GM21515 (cell line): Measurements from ENCODE around the gene CHRM3.

Experiments used
- ATAC-seq: cut with Tn5 transposase; IDR thresholded peaks from one replicate; pipeline ENCODE4 v1.9.1; 2021; ENCODE audit not compliant: unreplicated experiment

CHRM3 gene

GRCh38 chr1:239394107-239394506 lies 7.7 kb downstream of the CHRM3 start:
- no peak for ATAC-seq

- ATAC-seq = no peak
Observed at GRCh38 chr1:239413916-239414315, 27.5 kb downstream of the CHRM3 start.

- no peak for ATAC-seq
Observed at GRCh38 chr1:239417221-239417620, 30.9 kb downstream of the CHRM3 start.

- no peak for ATAC-seq
Observed at GRCh38 chr1:239417986-239418640, 31.7 kb downstream of the CHRM3 start.

GRCh38 chr1:239418681-239419080 lies 32.3 kb downstream of the CHRM3 start:
- ATAC-seq = no peak

- no peak for ATAC-seq
Observed at GRCh38 chr1:239421811-239422210, 35.4 kb downstream of the CHRM3 start.

- ATAC-seq = no peak
Observed at GRCh38 chr1:239422818-239423217, 36.5 kb downstream of the CHRM3 start.

- ATAC-seq = no peak
Observed at GRCh38 chr1:239426821-239427475, 40.6 kb downstream of the CHRM3 start.

- ATAC-seq = no peak
Observed at GRCh38 chr1:239427712-239428111, 41.3 kb downstream of the CHRM3 start.

GRCh38 chr1:239428120-239428710 lies 41.8 kb downstream of the CHRM3 start:
- ATAC-seq = no peak

GRCh38 chr1:239429163-239429562 lies 42.8 kb downstream of the CHRM3 start:
- ATAC-seq = no peak

- no peak for ATAC-seq
Observed at GRCh38 chr1:239432255-239432654, 45.9 kb downstream of the CHRM3 start.

- no peak for ATAC-seq
Observed at GRCh38 chr1:239434181-239434580, 47.8 kb downstream of the CHRM3 start.
